ENCODE results near the gene PAX7. TPM values are rescaled to one million over a fixed set of nuclear protein-coding genes. Genes with fewer than 3 reads are reported as not detected.
"Not testable (repeated sequence)": the region's sequence is repeated elsewhere in the genome, so short reads cannot be mapped to it uniquely, and the experiment has no call there.

The PAX7 gene
- not detected for total RNA-seq

DNA sequence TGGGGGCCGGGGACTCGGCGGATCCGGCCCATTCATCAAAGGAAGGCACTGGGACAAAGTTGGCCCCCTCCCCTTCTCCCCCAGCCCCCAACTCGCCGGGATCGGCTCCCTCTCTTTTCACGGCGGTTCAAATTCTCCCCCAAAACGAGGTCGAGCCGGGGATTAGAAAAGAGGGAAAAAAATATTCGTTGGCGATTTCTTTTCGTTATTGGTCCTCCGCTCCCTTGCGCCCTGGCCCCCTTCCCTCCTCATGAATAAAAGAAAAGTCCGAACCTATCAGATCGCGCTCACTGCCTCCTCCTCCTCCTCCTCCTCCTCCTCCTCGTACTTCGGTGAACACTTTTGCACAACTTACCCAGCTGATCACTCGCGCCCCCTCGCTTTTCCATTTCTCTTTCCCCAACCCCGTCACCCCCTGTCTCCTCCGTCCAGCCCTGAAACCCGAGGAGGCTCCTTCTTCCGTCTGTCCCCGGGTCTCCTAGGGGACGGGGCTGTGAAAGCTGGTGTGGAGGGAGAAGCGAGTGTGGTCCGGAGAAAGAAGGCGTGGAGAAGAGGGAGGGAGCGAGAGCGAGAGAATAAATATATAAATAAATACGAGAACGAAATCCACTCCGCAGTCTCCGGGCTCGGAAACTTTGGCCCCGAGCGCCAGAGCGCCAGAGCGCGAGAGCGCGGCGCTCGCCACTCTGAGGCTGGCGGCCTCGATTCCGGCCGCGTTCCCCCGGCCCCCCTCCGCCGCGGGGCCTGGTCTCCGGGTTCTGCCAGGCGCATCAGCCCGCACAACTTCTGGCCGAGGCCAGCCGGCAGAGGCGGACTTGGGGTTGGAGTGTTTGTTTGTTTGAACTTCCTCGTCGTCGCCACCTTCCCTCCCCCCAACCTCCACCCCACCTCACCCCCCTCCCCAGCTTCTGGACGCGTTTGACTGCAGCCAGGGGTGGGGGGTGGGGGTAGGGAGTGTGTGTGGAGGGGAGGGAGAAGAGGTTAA is at the start of gene PAX7:
PAX7 (plus strand) TSS at position 336 of the 985 bp plus-strand sequence. CDS start 758 bp downstream, outside the sequence.
- H3K9me3 Mint-ChIP-seq: no peaks in the 10 kb centered on the region
- no peaks in the 10 kb centered on the region for H3K36me3 Mint-ChIP-seq
- no peak within 1 kb of the TSS for H3K27ac Mint-ChIP-seq
- peaks cover 12% of the 10 kb centered on the region for H3K4me1 Mint-ChIP-seq
- H3K27me3 Mint-ChIP-seq: peaks cover 98% of the 10 kb centered on the region
- DNase-seq: no peak
- no peak within 1 kb of the TSS for H3K4me3 Mint-ChIP-seq

DNA sequence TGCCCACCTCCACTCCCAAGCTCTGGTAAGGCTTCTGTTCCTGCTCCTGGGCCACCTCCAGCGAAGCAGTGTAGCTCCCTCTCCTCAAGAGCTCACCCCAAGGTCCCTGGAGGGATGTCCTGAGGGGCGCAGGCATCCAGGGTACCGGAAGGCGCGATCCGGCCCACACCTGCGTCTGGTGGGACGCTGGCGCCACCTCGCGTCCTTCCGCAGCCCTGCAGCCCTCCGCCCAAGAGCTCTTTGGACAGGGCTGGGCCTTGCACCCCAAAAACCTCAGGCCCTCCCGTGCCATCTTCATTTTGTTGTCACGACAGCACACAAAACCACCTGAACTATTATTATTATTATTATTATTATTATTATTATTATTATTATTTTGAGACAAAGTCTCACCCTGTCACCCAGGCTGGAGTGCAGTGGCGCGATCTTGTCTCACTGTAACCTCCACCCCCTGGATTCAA is 49.2 kb upstream of the PAX7 start:
- H3K36me3 Mint-ChIP-seq: no peaks in the 10 kb centered on the region
- H3K4me3 Mint-ChIP-seq: no peak overlapping the region
- H3K27ac Mint-ChIP-seq: no peak overlapping the region

DNA sequence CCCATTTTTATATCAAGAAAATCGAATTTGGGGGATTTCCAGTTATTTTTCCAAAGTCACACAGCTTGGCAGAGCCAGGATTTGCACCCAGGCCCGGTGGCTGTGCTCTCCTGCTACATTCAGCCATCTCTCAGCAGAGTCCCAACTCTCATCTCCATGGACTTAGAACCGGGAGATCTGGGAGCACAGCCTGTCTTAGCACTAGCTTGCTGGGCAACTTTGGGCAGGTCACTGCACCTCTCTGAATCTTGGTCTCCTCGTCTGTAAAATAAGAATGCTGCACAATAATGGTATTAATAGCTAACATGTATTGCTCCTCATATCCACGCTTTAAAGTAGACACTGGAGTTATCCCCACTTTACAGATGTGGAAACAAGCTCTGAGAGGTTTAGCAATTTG is 47.8 kb upstream of the PAX7 start:
- Mint-ChIP-seq H3K36me3 (no peaks in the 10 kb centered on the region), H3K9me3 (no peaks in the 10 kb centered on the region), H3K27ac (no peak overlapping the region), H3K27me3 (peaks cover 24% of the 10 kb centered on the region), H3K4me3 (no peak overlapping the region), H3K4me1 (no peaks in the 10 kb centered on the region)
- DNase-seq: no peak

More for the DNA sequence above, 49.2 kb upstream of the PAX7 start:
- H3K27me3 Mint-ChIP-seq: peaks cover 17% of the 10 kb centered on the region
- no peaks in the 10 kb centered on the region for H3K9me3 Mint-ChIP-seq
- peak; percentile 50 for DNase-seq
- no peaks in the 10 kb centered on the region for H3K4me1 Mint-ChIP-seq

DNA sequence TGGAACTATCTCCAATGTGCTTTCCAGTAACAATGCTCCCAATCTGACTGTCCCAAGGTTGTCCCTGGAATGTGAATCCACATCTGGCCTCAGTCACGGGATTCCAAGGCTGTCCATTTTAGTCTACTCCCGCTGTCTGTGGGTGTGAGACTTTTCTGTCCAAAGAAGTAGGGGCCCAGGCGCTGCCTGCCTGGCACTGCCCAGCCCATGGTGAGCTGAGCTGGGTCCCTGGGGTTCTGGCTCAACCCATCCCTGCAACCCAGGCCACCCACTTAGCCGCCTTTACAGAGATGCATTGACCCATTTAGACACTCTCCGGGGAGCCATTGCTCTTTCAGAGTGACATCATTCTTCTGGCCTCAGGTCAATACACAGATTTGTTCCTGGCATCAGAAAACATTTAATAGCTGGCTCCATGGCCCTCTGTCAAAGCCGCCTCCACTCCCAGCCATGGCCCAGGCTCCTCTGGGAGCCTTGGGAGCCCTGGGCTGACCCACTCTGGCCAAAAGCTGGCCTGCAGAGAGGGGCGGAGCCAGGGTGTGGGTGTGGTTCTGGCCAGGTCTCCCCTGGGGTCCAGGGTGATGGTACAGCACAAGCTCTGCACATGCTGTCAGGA is 47.2 kb upstream of the PAX7 start:
- Mint-ChIP-seq H3K27ac (no peak overlapping the region), H3K9me3 (no peaks in the 10 kb centered on the region), H3K4me1 (no peaks in the 10 kb centered on the region), H3K27me3 (peaks cover 29% of the 10 kb centered on the region), H3K4me3 (no peak overlapping the region), H3K36me3 (no peaks in the 10 kb centered on the region)
- DNase-seq: no peak

DNA sequence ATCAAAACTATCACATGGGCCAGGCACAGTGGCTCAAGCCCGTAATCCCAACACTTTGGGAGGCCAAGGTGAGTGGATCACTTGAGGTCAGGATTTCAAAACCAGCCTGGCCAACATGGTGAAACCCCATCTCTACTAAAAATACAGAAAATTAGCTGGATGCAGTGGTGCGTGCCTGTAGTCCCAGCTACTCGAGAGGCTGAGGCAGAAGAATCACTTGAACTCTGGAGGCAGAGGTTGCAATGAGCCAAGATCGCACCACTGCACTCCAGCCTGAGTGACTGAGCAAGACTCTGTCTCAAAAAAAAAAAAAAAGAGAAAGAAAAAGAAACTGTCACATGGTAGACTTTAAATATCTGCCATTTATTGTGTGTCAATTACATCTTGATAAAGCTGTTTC is 44.6 kb upstream of the PAX7 start:
- not testable (repeated sequence) for DNase-seq, H3K9me3 Mint-ChIP-seq, H3K4me3 Mint-ChIP-seq, H3K4me1 Mint-ChIP-seq, H3K36me3 Mint-ChIP-seq, H3K27ac Mint-ChIP-seq
- H3K27me3 Mint-ChIP-seq: peaks cover 34% of the 10 kb centered on the region

DNA sequence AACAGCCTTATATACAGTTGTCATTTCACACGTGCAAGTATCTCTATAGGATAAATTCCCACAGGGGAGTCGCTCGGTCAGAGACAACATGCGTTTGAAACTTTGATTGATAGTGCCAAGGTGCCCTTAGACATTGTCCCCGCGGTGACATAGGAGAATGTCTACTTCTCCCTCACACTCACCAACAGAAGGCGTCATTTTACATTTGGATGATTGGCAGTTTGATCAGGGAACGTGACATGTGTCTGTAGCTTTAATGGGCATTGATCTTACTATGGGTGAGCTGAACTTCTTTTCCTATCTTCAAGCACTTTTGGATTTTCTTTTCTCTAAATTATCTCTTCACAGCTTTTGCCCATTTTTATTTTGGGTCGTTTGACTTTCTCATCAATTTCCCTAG is 42.6 kb upstream of the PAX7 start:
- DNase-seq: no peak
- H3K36me3 Mint-ChIP-seq: no peaks in the 10 kb centered on the region
- no peaks in the 10 kb centered on the region for H3K9me3 Mint-ChIP-seq
- no peak overlapping the region for H3K4me3 Mint-ChIP-seq
- H3K4me1 Mint-ChIP-seq: no peaks in the 10 kb centered on the region
- peaks cover 41% of the 10 kb centered on the region for H3K27me3 Mint-ChIP-seq
- H3K27ac Mint-ChIP-seq: no peak overlapping the region

DNA sequence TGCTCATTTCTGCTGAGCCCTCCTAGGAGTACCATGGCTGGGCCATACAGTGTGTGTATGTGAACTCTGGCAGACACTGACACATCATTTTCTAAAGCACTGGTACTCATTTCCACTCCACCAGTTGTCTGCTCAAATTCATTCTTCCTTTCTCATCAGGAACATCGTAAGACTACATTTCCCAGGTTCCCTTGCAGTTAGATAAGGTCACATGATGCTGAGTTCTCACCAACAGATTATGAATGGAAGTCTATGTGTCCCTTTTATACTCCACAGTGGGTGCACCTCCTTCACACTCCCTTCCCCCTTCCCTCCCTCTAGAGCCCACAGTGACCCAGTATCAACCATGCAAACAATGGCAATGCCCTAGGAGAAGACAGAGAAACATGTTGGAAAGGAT is 38.3 kb upstream of the PAX7 start:
- no peak overlapping the region for H3K4me3 Mint-ChIP-seq
- no peaks in the 10 kb centered on the region for H3K36me3 Mint-ChIP-seq
- H3K4me1 Mint-ChIP-seq: no peaks in the 10 kb centered on the region
- H3K27ac Mint-ChIP-seq: no peak overlapping the region
- DNase-seq: no peak
- peaks cover 32% of the 10 kb centered on the region for H3K27me3 Mint-ChIP-seq
- no peaks in the 10 kb centered on the region for H3K9me3 Mint-ChIP-seq

DNA sequence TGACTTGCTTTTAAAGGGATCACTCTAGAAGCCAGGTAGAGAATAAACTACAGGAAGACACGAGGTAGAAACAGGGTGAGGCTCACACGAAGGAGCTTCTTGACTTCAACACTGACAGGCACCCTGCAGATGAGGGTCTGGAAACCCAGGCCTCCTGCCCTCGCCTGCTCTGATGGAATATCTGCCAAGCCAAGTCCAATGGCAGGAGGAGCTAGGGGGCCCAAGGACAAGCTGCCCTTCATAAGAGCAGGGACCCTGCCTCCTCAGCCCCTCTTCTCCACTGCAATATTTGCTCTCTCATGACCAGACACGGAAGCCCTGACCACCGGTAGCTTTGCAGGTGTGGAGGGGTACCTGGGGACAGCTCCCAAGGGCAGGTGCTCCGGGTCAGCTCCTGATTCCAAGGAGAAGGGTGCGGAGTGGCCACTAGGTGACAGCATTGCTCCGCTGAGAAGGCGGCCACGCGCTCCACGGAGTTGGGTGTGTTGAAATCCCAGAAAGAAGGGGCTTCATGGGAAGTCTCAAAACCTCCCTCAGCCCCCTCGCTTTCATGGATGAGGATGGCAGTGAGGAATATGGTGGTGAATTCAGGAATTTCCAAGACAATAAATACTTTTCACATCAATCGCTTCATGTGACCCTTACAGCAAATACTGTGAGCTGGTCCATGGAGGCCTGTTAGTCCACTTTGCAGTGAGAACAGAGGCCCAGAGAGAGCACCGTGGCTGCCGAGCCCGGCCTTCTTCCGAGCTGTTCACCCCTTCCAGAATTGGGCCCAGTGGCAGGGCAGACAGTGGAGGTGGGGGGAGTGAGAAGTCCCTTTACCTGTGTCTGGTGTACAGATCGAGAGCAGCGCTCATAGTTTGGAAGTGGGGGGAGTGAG is 33.2 kb upstream of the PAX7 start:
- Mint-ChIP-seq H3K27ac (no peak overlapping the region), H3K9me3 (no peaks in the 10 kb centered on the region)

DNA sequence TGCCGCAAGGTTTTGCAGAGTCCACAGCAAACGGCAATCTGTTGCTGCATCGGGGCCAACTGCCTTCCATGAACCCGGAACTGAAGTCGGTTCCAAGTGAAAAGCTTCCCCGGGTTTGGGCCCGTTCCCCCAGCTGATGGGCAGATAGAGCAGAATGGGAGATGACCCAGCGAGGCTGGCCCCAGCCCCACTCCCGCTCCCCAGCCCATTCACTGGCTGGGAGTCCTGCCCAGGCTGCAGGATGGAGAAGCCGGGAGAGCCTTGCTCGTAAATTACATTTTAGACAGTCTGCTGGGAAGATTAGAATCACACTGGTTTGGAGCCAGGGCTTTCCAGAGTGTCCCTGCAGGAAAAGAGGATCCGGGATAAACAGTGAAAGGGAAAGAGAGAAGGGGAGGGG is 31.6 kb upstream of the PAX7 start:
- no peak for DNase-seq
- Mint-ChIP-seq H3K36me3 (no peaks in the 10 kb centered on the region), H3K27ac (no peak overlapping the region), H3K4me3 (no peak overlapping the region), H3K4me1 (peaks cover 1% of the 10 kb centered on the region), H3K9me3 (no peaks in the 10 kb centered on the region), H3K27me3 (peaks cover 27% of the 10 kb centered on the region)

More for the DNA sequence above, 33.2 kb upstream of the PAX7 start:
- Mint-ChIP-seq H3K27me3 (peaks cover 33% of the 10 kb centered on the region), H3K4me1 (peaks cover 1% of the 10 kb centered on the region), H3K4me3 (no peak overlapping the region), H3K36me3 (no peaks in the 10 kb centered on the region)
- DNase-seq: peak; percentile 49

DNA sequence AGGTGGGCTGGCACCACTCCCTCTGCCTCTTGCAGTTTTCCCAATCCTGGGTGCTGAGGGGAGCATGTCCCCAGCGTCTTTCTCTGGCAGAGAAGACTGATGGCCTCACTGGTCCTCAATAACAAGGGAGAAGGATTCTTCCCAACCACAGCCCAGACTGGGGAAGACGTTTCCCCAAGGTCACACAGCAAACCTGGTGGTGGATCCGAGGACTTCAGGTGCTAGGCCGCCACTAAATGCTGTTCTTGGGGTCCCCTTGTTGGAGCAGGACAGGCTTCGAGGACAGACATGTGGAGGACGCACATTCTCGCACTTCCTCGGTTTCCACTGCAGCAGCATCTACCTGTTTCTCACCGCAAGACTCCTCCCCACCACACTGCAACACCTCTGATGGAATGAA is 30.9 kb upstream of the PAX7 start:
- peaks cover 22% of the 10 kb centered on the region for H3K27me3 Mint-ChIP-seq
- peaks cover 1% of the 10 kb centered on the region for H3K4me1 Mint-ChIP-seq
- no peak for DNase-seq
- no peak overlapping the region for H3K27ac Mint-ChIP-seq
- H3K4me3 Mint-ChIP-seq: no peak overlapping the region
- no peaks in the 10 kb centered on the region for H3K9me3 Mint-ChIP-seq
- H3K36me3 Mint-ChIP-seq: no peaks in the 10 kb centered on the region

DNA sequence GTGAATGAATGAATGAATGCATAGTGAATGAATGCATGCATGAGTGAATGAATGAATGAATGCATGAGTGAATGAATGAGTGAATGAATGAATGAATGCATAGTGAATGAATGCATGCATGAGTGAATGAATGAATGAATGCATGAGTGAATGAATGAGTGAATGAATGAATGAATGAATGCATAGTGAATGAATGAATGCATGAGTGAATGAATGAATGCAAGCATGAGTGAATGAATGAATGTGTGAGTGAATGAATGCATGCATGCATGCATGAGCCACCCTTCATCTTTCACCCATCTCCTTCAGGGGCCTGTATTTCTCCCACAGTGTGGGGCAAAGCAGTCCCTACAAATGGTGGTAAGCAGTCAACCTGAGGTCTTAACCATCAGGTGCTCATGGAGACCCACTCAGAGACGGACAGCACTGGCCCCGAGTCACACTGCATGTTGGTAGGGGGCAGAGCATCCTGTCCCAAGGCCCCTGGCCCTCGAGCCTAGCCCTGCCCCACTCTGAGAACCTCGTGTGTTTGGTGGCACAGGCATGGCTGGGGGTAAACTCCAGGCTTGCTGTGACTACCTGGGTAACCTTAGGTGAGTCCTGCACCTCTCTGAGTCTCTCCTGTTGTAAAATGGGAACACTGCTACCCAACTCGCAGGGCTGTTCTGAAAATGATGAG is 28.0 kb upstream of the PAX7 start:
- Mint-ChIP-seq H3K4me1 (no peaks in the 10 kb centered on the region), H3K9me3 (no peaks in the 10 kb centered on the region), H3K27ac (no peak overlapping the region), H3K36me3 (no peaks in the 10 kb centered on the region), H3K4me3 (no peak overlapping the region), H3K27me3 (peaks cover 28% of the 10 kb centered on the region)
- DNase-seq: no peak

DNA sequence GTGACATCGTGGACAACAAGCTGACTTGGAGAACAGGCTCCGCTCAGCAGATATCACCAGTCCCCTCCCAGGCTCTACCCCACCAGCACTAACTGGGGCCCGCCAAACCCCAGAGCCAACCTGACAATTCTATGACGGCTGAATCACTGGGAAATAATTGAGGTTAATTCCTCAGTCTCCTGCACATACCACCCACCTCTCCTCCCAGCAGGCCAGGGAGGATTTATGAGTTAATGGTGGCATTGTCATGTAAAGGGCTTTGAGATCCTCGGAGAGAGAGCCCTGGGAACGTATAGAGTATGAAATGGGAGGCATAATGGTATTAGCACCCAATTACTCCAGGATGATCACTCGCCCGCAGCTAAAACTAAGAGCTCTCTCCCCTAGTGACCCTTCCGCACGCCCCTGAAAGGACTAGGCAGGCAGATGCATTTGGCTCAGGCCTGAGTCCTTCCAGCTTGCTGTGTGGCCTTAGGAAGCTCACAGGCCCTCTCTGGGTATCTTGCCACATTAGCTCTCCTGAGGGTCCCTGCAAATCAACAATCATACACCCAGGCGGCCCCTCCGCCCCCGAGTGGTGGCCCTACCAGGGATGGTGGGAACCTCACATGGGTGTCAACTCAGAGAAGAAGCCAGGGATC is 27.3 kb upstream of the PAX7 start:
- Mint-ChIP-seq H3K4me3 (no peak overlapping the region), H3K36me3 (no peaks in the 10 kb centered on the region), H3K9me3 (no peaks in the 10 kb centered on the region), H3K27ac (no peak overlapping the region), H3K4me1 (no peaks in the 10 kb centered on the region), H3K27me3 (peaks cover 26% of the 10 kb centered on the region)
- DNase-seq: no peak

DNA sequence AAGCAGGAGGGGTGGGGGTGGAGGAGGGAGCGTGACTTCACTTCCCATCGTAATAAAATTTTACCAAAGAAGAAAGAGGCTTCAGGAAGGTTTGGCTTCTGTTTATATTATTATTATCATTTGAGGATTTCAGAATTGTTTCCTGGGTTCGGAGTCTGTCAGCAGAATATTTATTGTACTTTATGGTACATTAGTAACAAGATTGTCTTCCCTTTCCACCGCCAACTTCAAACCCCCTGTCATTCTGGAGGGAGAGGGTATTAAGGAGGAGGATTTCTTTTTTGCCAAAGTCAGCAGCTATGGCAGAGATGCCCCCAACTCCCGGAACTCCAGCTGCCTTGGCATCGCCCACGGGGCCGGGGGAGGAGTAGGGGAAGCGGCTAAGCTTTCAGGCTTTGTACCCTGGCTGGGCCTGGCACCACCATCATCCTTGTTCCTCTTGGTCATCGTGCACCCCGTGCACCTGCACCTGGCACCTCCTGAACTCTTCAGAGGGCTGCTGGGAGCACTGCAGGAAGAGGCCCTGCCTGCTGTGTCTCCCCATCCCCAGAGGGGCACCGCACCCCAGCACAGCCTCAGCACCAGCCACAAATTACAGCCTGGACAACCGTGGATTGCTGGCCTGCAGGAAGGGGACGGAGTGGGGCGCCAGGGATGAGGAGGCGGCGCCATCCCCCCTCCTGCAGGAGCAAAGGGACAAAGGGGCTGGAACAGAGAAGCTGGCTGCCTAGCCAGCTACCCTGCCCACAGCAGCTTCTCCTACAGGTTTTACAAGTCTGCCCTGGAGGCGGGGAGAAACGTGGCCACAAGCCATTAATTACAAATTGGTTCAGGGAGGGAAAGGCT is 24.0 kb upstream of the PAX7 start:
- Mint-ChIP-seq H3K27me3 (peaks cover 14% of the 10 kb centered on the region), H3K36me3 (no peaks in the 10 kb centered on the region), H3K27ac (no peak overlapping the region), H3K4me1 (no peaks in the 10 kb centered on the region), H3K4me3 (no peak overlapping the region), H3K9me3 (no peaks in the 10 kb centered on the region)
- no peak for DNase-seq

Data from activated naive CD8-positive, alpha-beta T cell treated with anti-CD3 and anti-CD28 coated beads for 36 hours (primary cell).